Measurements from ENCODE around the gene VEGFB. TPM values are rescaled to one million over a fixed set of nuclear protein-coding genes. Genes with fewer than 3 reads are reported as not detected.

The VEGFB gene
- total RNA-seq, 4 donors from 2014 or later: 33.6 to 87.5 (median 58.2) TPM

- Histone ChIP-seq H3K27ac (peak within 1 kb of the TSS; percentile 92 to 100 (median 96)), H3K4me1 (peaks cover 33 to 42% of the 10 kb centered on the region in 2 donors), H3K9me3 (no peaks in the 10 kb centered on the region), H3K4me3 (peak within 1 kb of the TSS; percentile 85 to 96 (median 91)), H3K36me3 (peaks cover 0 to 13% of the 10 kb centered on the region in 2 donors), H3K27me3 (no peaks in the 10 kb centered on the region)
- in situ Hi-C loops (cut with MboI; ENCODE audit: low sequenced_read_pairs in 4 of 4): no loop called here
- peak; percentile 94 to 98 for DNase-seq
- intact Hi-C loops (cut with DNase I; ENCODE audit: low total_unique reads): loop anchor here (2.0 to 10.0 kb wide), 2 partner anchors 30 to 634 kb away; partner anchors contain the start of gene EHD1
- peak; percentile 64 to 69 for ATAC-seq
- peak; percentile 97 to 98 for TF ChIP-seq POLR2A (IDR thresholded peaks at IDR 0.05)
- TF ChIP-seq, protein P1, sequence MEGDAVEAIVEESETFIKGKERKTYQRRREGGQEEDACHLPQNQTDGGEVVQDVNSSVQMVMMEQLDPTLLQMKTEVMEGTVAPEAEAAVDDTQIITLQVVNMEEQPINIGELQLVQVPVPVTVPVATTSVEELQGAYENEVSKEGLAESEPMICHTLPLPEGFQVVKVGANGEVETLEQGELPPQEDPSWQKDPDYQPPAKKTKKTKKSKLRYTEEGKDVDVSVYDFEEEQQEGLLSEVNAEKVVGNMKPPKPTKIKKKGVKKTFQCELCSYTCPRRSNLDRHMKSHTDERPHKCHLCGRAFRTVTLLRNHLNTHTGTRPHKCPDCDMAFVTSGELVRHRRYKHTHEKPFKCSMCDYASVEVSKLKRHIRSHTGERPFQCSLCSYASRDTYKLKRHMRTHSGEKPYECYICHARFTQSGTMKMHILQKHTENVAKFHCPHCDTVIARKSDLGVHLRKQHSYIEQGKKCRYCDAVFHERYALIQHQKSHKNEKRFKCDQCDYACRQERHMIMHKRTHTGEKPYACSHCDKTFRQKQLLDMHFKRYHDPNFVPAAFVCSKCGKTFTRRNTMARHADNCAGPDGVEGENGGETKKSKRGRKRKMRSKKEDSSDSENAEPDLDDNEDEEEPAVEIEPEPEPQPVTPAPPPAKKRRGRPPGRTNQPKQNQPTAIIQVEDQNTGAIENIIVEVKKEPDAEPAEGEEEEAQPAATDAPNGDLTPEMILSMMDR (IDR thresholded peaks at IDR 0.05 in 4 of 5, conservative IDR thresholded peaks at IDR 0.05 in 1 of 5): no peak
Measured at GRCh38 chr11:64240435-64241240, 6.3 kb downstream of the VEGFB start, which contains the start of gene FKBP2. Gene FKBP2, plus strand, starts transcription at chr11:64241095. Its CDS starts 1,293 bp downstream, at chr11:64242388.

DNA sequence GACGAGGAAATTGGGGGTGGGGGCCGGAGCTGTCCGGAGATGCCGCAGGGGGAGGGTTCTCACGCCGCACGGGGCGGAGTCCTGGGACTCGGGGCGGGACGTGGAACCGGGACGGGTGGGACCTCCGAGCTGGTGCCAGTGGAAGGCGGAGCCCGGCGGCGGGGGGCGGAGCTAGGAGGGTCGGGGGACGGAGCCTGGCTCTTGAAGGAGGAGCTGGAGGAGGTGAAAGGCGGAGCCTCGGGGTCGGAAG lies 6.8 kb downstream of the VEGFB start:
- peaks cover 33 to 43% of the 10 kb centered on the region in 2 donors for H3K4me1 ChIP-seq
- H3K27ac ChIP-seq: peak overlapping the region; percentile 92 to 100 (median 96)
- no peaks in the 10 kb centered on the region for H3K9me3 ChIP-seq
- H3K36me3 ChIP-seq: peaks cover 0 to 13% of the 10 kb centered on the region in 2 donors
- in situ Hi-C loops (cut with MboI; ENCODE audit: low sequenced_read_pairs in 4 of 4) (no loop called here), intact Hi-C loops (cut with DNase I; ENCODE audit: low total_unique reads) (loop anchor here (2.0 to 10.0 kb wide), 2 partner anchors 30 to 634 kb away; partner anchors contain the start of gene EHD1)
- no peaks in the 10 kb centered on the region for H3K27me3 ChIP-seq
- ATAC-seq (peak; percentile 69 to 71), DNase-seq (peak in 1 of 2 donors; percentile 100)
- H3K4me3 ChIP-seq: peak overlapping the region; percentile 85 to 96 (median 86)
- TF ChIP-seq, protein P1 (IDR thresholded peaks at IDR 0.05 in 4 of 5, conservative IDR thresholded peaks at IDR 0.05 in 1 of 5): no peak
- TF ChIP-seq POLR2A (IDR thresholded peaks at IDR 0.05): no peak

DNA sequence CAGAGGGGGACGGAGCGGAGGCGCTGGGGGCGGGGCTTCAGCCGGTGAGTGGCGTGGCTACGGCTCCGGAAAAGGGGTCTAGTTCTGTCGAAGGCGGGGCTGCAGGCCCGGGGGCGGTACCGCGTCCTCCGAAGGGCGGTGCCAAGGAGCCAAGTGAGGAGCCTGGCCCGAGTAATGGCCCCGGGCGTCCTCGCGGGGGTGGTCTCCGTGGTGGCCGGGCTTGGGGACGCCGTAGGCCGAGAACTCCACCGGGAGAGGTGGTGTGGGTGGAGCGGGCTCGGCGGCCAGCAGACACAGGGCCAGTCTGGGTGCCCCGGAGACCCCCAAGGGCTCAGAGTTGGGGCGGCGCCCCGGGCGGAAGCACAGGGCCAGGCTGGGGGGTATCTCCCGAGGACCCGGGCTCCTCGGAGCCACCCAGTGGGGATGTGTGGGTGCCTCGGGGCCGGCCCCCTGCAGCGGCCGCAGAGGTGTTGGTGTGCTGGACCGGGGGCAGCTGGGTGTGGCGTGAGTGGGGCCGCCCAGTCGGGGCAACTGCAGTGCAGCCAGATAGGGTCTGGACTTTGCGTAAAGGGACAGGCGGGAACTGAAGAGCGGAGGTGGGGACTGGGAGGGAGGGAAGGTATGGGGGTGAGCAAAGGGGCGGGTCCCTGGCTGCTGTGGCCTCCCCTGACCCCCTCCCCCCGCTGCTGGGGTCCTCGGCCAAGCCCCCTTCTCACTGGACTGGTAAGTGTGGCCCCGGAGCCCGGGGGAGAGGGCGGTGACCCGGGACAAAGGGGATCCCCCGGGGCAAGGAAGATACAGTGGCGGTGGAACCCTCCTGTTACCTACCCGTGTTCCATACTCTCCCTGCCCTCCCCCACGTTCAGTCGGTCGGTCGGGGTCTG lies 7.3 kb downstream of the VEGFB start:
- intact Hi-C loops (cut with DNase I; ENCODE audit: low total_unique reads): loop anchor here (2.0 to 10.0 kb wide), 2 partner anchors 29 to 633 kb away; partner anchors contain the start of gene EHD1
- Histone ChIP-seq H3K36me3 (peaks cover 0 to 13% of the 10 kb centered on the region in 2 donors), H3K4me3 (peak overlapping the region; percentile 85 to 96 (median 91)), H3K27ac (peak overlapping the region; percentile 92 to 100 (median 96)), H3K9me3 (no peaks in the 10 kb centered on the region), H3K27me3 (no peaks in the 10 kb centered on the region), H3K4me1 (peaks cover 33 to 43% of the 10 kb centered on the region in 2 donors)
- DNase-seq: peak; percentile 60 to 100
- ATAC-seq: peak in 1 of 2 donors; percentile 3
- in situ Hi-C loops (cut with MboI; ENCODE audit: low sequenced_read_pairs in 4 of 4): no loop called here
- peak; percentile 77 for TF ChIP-seq POLR2A (IDR thresholded peaks at IDR 0.05)
- TF ChIP-seq, protein P1 (IDR thresholded peaks at IDR 0.05 in 4 of 5, conservative IDR thresholded peaks at IDR 0.05 in 1 of 5): peak in 1 of 5 experiments; percentile 14

DNA sequence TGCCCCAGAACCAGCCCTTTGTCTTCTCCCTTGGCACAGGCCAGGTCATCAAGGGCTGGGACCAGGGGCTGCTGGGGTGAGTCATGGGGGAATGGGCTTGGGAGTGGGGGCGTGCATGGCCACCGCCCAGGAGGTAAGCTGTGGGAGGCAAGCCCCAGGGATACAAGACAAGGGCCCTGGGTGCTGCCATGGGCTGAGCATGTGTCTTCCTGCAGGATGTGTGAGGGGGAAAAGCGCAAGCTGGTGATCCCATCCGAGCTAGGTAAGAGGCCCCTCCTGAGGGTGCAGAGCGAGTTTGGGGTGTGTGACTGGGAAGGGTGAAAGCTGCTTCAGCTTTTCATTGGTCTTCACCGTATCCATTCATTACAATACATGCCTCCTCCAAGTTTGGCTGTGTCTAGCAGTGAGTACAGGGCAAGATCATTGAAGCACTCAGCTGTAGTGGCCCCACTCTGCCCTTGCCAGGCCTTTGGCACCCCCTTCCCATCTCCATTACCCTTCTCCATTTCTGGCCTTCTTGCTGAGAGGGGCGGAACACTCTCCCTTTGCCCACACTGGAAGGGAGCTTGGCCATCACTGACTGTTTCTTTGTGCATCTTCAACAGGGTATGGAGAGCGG lies 9.0 kb downstream of the VEGFB start:
- intact Hi-C loops (cut with DNase I; ENCODE audit: low total_unique reads): loop anchor here (10.0 kb wide), 1 partner anchor 631 kb away; the partner anchor contains the start of gene EHD1
- Histone ChIP-seq H3K4me1 (peaks cover 39 to 48% of the 10 kb centered on the region in 2 donors), H3K36me3 (peaks cover 0 to 10% of the 10 kb centered on the region in 2 donors), H3K27me3 (no peaks in the 10 kb centered on the region), H3K4me3 (peak overlapping the region in 1 of 4 donors; percentile 85), H3K27ac (peak overlapping the region; percentile 92 to 100 (median 96)), H3K9me3 (no peaks in the 10 kb centered on the region)
- TF ChIP-seq POLR2A (IDR thresholded peaks at IDR 0.05): no peak
- TF ChIP-seq, protein P1 (IDR thresholded peaks at IDR 0.05 in 4 of 5, conservative IDR thresholded peaks at IDR 0.05 in 1 of 5): no peak
- DNase-seq (no peak), ATAC-seq (no peak)
- in situ Hi-C loops (cut with MboI; ENCODE audit: low sequenced_read_pairs in 4 of 4): no loop called here

Measured in gastrocnemius medialis (tissue), 4 donors.